Loucy (cell line): ENCODE data around the gene RIN3.

Experiments
- H2AFZ ChIP-seq: fragments of 200-600 bp; sonication (generic); 2 replicates; pipeline ENCODE4 v1.6.0; 2016; ENCODE audit warnings: antibody characterized with exemption, mild to moderate bottlenecking, low read length, moderate library complexity
- H3F3A ChIP-seq: fragments of 200-600 bp; 2 replicates; pipeline ENCODE4 v1.6.0; 2016; ENCODE audit warnings: antibody characterized with exemption, low read depth, mild to moderate bottlenecking
- H3K27me3 ChIP-seq: fragments of 200-600 bp; sonication (generic); 2 replicates; pipeline ENCODE4 v1.6.1; 2014; ENCODE audit warnings: low read length, mild to moderate bottlenecking; ENCODE audit not compliant: insufficient read depth, poor library complexity, severe bottlenecking
- H3K36me3 ChIP-seq: fragments of 200-600 bp; sonication (generic); 2 replicates; pipeline ENCODE4 v1.6.1; 2016; ENCODE audit warnings: low read length; ENCODE audit not compliant: insufficient read depth
- H3K4me1 ChIP-seq: fragments of 200-600 bp; sonication (generic); 2 replicates; pipeline ENCODE4 v1.5.1; 2014; ENCODE audit warnings: low read length, mild to moderate bottlenecking; ENCODE audit not compliant: insufficient read depth, poor library complexity, severe bottlenecking
- H3K4me2 ChIP-seq: fragments of 200-600 bp; sonication (generic); 2 replicates; pipeline ENCODE4 v1.6.0; 2014; ENCODE audit warnings: antibody characterized with exemption, low read length, low read depth, mild to moderate bottlenecking; ENCODE audit not compliant: poor library complexity, severe bottlenecking
- H3K4me3 ChIP-seq: fragments of 200-600 bp; sonication (generic); 2 replicates; pipeline ENCODE4 v1.5.1; 2014; ENCODE audit warnings: low read length, mild to moderate bottlenecking, mixed read lengths; ENCODE audit not compliant: poor library complexity, severe bottlenecking
- H3K79me2 ChIP-seq: fragments of 200-600 bp; sonication (generic); 2 replicates; pipeline ENCODE4 v1.6.1; 2014; ENCODE audit warnings: low read length; ENCODE audit not compliant: insufficient read depth
- H3K9ac ChIP-seq: fragments of 200-600 bp; sonication (generic); 2 replicates; pipeline ENCODE4 v1.6.0; 2014; ENCODE audit warnings: mild to moderate bottlenecking, low read depth, low read length, moderate library complexity; ENCODE audit not compliant: poor library complexity, severe bottlenecking
- H3K9me2 ChIP-seq: fragments of 200-600 bp; sonication (generic); replicated peaks from 2 replicates; pipeline ENCODE4 v1.6.1; 2016; ENCODE audit warnings: low read depth, low read length, mixed read lengths
- H3K9me3 ChIP-seq: fragments of 200-600 bp; sonication (generic); 2 replicates; pipeline ENCODE4 v1.6.1; 2014; ENCODE audit warnings: mild to moderate bottlenecking, antibody characterized with exemption, low read length, low read depth; ENCODE audit not compliant: insufficient read depth
- H4K20me1 ChIP-seq: fragments of 200-600 bp; sonication (generic); 2 replicates; pipeline ENCODE4 v1.6.0; 2014; ENCODE audit warnings: antibody characterized with exemption, low read length, mild to moderate bottlenecking; ENCODE audit not compliant: insufficient read depth, poor library complexity, severe bottlenecking
- EZH2phosphoT487 ChIP-seq: fragments of 200-600 bp; IDR thresholded peaks from 2 replicates; pipeline ENCODE4 v1.6.1; 2018; ENCODE audit warnings: antibody characterized with exemption, mild to moderate bottlenecking, moderate library complexity, borderline replicate concordance
- TF ChIP-seq, protein P1 (sequence below): fragments of 200-600 bp; sonication (generic); conservative IDR thresholded peaks from 2 replicates; pipeline ENCODE4 v1.5.1; 2014; ENCODE audit warnings: mild to moderate bottlenecking, antibody characterized with exemption, low read length

The RIN3 gene

DNA sequence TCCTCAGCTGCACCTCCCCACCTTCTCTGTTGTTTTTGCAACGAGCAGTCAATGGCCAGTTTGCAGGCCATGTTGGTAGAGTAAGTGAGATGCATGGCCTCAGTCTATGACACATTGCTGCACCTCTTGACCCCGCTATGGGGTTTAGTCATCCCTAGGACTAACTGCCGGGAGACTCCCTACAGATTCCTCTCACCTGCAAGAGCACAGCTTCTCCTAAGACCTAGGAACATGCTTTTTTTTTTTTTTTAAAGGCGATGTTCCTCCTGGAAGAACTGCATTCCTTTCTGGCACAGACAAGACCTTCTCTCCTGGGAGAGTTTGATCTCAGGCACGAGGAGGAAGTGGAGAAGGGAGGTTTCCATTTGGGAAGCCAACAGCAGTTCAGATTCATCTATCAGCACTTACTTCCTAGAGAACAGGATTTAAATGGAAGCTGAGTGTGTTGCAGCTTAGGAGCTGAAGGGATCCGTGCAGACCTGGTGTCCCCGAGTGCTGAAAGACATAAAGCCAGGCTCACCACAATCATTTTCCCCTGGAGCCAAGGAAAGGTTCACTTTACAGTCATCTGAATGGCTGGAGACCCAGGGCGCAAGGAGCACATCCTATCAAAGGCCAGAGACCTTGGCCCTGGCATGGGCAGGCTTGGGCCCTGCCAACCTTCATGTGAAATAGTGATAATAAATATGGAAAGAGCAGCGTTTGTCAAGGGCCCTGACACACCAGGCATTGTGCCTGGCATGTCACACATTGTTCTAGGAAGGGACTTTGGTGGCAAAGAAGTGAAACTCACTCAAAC, 130.8 kb downstream of the RIN3 start:
- Histone ChIP-seq H3K36me3 (peaks cover 69% of the 10 kb centered on the region; the same call in 1 of the 2 replicates), H3F3A (no peaks in the 10 kb centered on the region), H2AFZ (no peak overlapping the region), H3K4me2 (no peak overlapping the region), H3K4me3 (no peak overlapping the region), H4K20me1 (no peaks in the 10 kb centered on the region), H3K9me2 (no peaks in the 10 kb centered on the region), H3K9ac (no peak overlapping the region), H3K27me3 (no peaks in the 10 kb centered on the region), H3K4me1 (peaks cover 8% of the 10 kb centered on the region), H3K79me2 (no peaks in the 10 kb centered on the region), H3K9me3 (no peaks in the 10 kb centered on the region)
- TF ChIP-seq, protein P1, sequence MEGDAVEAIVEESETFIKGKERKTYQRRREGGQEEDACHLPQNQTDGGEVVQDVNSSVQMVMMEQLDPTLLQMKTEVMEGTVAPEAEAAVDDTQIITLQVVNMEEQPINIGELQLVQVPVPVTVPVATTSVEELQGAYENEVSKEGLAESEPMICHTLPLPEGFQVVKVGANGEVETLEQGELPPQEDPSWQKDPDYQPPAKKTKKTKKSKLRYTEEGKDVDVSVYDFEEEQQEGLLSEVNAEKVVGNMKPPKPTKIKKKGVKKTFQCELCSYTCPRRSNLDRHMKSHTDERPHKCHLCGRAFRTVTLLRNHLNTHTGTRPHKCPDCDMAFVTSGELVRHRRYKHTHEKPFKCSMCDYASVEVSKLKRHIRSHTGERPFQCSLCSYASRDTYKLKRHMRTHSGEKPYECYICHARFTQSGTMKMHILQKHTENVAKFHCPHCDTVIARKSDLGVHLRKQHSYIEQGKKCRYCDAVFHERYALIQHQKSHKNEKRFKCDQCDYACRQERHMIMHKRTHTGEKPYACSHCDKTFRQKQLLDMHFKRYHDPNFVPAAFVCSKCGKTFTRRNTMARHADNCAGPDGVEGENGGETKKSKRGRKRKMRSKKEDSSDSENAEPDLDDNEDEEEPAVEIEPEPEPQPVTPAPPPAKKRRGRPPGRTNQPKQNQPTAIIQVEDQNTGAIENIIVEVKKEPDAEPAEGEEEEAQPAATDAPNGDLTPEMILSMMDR, result no peak
- TF ChIP-seq EZH2phosphoT487, result no peak

DNA sequence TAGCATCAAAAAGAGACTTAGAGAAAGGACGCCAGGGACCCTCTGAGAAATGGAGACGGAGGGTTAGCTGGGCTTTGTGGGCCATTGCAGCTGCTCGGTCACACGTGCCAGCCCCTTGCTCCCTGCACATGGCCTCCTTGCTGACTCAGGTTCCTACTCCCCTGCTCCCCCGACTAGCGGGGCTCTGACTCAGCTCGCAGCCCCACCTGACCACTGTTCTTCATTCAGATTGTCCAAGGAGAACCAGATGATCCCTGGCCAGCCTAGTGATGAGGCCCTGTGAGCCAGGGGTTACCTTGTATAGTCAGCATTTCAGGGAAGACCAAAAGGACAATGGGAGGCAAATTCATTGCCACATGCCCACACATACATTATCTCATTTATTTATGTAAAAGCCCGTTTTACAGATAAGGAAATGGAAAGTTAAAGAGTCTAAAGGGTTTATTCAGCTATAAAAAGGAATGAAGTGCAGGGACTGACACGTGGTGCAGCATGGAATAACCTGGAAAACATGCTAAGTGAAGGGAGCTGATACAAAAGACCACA, 131.5 kb downstream of the RIN3 start:
- no peaks in the 10 kb centered on the region for H3F3A ChIP-seq
- H2AFZ ChIP-seq, result no peak overlapping the region
- H3K4me1 ChIP-seq, result peaks cover 8% of the 10 kb centered on the region
- H4K20me1 ChIP-seq, result no peaks in the 10 kb centered on the region
- H3K9me2 ChIP-seq, result no peaks in the 10 kb centered on the region
- no peaks in the 10 kb centered on the region for H3K27me3 ChIP-seq
- H3K4me3 ChIP-seq, result no peak overlapping the region
- H3K4me2 ChIP-seq, result no peak overlapping the region
- no peaks in the 10 kb centered on the region for H3K9me3 ChIP-seq
- peaks cover 73% of the 10 kb centered on the region; the same call in 1 of the 2 replicates for H3K36me3 ChIP-seq
- TF ChIP-seq, protein P1, result no peak
- no peak for TF ChIP-seq EZH2phosphoT487
- no peaks in the 10 kb centered on the region for H3K79me2 ChIP-seq
- H3K9ac ChIP-seq, result no peak overlapping the region

DNA sequence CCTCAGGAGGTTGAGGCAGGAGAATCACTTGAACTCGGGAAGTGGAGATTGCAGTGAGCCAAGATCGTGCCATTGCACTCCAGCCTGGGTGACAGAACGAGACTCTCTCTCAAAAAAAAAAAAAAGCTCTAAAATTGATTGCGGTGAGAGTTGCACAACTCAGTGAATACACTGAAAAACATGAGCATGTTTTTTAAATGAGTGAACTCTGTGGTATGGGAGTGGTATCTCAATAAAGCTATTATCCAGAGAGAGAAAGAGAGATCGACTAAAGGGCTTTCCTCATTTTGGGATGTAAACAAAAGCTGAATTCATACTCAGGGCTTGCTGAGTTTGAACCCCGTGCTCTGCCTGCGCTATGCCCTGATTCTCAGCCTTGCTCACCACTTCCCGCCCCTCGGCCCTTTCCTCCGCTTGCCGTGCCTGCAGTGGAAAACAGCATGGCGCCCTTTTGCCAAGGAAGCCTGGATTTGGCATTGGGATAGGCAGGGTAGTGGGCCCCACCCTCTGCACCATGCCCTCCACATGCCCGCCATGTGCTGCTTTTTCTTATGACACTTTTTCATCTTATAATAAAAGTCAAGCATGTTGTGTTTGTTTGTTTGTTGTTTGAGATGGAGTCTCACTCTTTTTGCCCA, 132.4 kb downstream of the RIN3 start:
- H3K4me1 ChIP-seq, result peaks cover 8% of the 10 kb centered on the region

More for the DNA sequence above, 132.4 kb downstream of the RIN3 start:
- Histone ChIP-seq H3K4me2 (no peak overlapping the region), H3K27me3 (no peaks in the 10 kb centered on the region), H3K36me3 (peaks cover 73% of the 10 kb centered on the region; the same call in 1 of the 2 replicates), H3K9me2 (no peaks in the 10 kb centered on the region), H3K9ac (no peak overlapping the region), H2AFZ (no peak overlapping the region), H4K20me1 (no peaks in the 10 kb centered on the region), H3K4me3 (no peak overlapping the region), H3K9me3 (no peaks in the 10 kb centered on the region), H3K79me2 (no peaks in the 10 kb centered on the region), H3F3A (no peaks in the 10 kb centered on the region)
- TF ChIP-seq EZH2phosphoT487, result no peak
- TF ChIP-seq, protein P1, result no peak
